Uterus (tissue), 2 donors: ENCODE results near the gene NT5DC3.

Experiments used
- CTCF ChIP-seq, 4 experiments: fragments of 200-600 bp in 2 of 4; fragments of 450-650 bp in 2 of 4; sonication (generic) in 2 of 4; IDR thresholded peaks; one replicate each; pipeline ENCODE4 v1.5.1; 2016 to 2019; ENCODE audit warnings: antibody characterized with exemption in 4 of 4, mild to moderate bottlenecking in 2 of 4, moderate library complexity in 1 of 4
- POLR2A ChIP-seq, 2 donors: fragments of 450-650 bp; IDR thresholded peaks; one replicate each; pipeline ENCODE4 v1.6.1; 2016; ENCODE audit warnings: antibody characterized with exemption in 2 of 2, mild to moderate bottlenecking in 1 of 2, moderate library complexity in 1 of 2

- TF ChIP-seq POLR2A (IDR thresholded peaks at IDR 0.05) (no peak), CTCF (IDR thresholded peaks at IDR 0.05) (no peak)
Observed at GRCh38 chr12:103731539-103731938, 109.5 kb downstream of the NT5DC3 start.
